HG03045 (cell line): ENCODE data around the gene SGCA.

Source experiments
- ATAC-seq: cut with Tn5 transposase; IDR thresholded peaks from one replicate; pipeline ENCODE4 v1.9.1; 2021; ENCODE audit warnings: mild to moderate bottlenecking, moderate library complexity; ENCODE audit not compliant: unreplicated experiment

The SGCA gene

DNA sequence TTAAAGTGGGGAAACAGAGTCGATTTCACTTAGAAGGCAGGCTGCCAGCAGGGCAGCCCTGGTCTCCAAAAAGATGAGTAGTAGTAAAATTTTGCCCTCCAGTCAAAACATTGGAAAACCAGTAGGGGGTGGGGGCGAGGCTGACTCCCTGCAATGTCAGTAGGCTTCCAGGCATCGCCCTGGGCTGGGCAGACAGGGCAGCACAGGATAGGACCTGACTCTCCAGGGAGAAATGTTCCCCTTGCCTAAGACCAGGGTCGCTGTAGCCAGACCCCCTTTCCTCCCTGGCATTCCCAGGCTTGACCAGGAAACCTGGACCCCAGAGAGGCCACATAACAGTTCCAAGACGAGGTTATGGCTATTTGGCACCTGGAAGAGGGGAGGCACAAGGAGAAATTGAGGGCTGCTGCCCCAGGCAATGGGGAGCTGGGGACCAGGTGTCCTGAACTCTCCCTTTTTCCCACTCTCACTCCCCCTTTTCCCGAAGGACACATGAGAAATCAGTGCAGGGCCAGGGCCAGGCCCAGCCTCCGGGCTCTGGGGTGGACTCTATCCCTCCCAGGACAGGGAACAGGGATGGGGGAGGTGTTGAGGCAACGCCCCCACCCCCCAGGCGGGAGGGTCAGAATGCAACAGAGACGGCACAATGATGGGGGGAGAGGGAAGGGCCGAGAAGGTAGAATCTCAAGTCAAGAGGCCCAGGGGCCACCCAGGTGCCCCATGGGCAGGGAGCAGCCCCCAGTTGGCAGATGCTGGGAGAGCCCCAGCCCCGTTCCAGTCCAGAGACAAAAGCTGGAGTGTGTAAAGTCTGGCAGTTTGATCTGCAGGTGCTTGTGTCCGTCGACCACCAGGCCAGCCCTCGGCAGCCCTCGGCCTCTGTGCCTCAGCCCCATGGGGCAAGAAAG lies 31.3 kb upstream of the SGCA start:
- no peak for ATAC-seq

DNA sequence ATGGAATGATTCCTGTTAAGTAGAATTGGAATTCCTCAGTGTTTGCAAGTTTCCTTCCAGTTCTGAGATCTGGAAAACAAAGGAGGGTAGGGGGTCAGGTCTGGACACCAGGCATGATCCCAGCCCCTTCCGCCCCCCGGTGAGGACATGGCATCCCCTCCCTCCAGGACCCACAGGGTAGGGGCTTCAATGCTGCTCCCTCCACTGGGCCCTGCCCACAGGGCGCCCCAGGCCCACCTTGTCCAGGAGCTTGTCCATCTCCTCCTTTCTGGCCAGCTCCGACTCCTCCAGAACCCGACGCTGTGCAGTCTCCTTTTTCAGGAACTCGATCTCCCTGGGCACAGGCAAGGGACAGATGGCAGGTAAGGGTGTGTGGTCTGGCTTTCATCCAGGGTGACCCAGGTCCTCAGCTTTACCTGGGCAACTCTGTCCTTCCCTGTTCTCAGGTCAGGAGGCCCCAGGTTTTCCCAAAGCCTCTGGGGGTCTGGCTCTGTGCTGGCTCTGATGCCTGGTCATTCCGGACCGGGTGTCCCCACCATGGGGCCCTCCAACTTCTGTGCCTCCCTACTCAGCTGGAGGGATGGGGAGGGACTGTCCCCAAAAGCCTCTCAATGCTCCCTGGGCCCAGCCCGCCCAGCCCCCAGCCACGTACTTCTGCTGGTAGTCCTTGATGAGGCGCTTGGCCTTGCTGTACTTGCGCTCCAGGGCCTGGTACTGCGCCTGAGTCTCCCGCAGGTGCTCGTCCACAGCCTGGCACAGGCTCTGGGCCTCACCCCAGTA lies 30.3 kb upstream of the SGCA start:
- ATAC-seq: no peak

DNA sequence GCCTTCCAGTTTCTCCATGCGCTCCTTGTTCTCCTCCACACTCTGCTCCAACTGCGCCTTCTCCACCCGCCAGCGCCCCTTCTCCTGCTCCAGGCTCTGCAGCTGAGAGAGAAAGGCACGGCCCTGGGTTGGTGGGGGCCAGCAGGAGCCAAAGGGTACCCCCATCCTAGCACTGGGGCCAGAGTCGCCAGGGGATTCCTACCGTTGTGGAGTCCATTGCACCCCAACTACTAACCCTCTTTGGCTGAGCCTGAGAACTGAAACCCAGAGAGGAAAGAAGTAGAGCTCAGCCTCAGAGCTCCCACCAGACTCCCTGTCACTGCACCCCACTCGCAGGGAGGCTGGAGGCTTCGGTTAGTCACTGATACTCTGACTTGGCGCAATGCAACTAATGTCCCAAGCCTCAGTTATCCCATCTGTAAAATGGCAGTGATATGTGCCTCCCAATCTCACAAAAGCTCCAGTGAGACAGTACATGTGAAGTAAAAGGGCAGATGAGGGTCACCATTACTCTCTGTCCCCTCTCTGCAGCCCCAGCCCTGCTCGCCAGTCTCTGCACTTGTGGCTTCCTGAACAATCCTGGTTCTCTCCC lies 29.6 kb upstream of the SGCA start:
- no peak for ATAC-seq

DNA sequence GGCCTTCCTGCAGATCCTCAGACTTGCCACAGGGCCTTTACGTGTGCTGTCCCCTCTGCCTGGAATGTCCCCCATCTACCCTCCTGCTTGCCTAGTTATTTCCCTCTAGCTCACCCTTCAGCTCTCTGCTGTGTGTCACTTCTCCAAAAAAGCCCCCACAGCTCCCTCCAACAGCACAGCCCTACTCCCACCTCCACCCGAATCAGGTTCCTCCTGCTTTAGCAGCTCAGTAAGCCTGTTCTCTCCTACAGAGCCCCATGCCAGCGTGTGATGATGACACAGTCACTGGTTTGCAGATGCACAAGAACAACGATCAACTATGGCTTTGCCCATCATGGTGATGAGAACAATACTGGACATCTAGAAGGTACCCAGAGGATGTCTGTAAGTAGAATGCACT lies 28.8 kb upstream of the SGCA start:
- no peak for ATAC-seq

DNA sequence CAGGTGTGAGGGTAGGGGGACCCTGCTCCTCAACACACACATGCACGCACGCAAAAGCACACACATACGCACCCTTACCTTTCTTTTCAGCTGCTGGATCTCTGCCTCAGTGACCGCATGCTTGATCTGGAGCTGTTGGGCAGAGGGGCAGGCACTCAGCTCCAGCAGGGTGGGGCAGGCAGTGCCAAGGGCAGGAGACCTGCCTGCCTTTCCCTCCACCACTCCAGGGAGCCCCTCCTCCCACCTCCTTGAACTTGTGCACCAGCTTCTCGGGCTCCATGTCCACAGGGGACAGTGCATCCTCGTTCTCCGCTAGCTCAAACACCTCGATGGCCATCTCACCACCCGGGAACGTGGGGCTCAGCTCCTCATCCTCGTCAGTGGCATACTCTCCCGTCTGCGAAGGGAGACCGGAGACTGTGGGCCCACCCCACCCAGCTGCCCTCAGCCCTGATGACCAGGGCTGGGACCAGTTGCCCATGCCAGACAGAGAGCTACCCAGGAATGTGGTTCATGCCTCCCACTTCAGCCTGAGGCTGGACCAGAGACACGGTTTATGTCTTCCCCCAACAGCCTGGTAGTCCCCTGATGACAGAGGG lies 26.5 kb upstream of the SGCA start:
- ATAC-seq: no peak

DNA sequence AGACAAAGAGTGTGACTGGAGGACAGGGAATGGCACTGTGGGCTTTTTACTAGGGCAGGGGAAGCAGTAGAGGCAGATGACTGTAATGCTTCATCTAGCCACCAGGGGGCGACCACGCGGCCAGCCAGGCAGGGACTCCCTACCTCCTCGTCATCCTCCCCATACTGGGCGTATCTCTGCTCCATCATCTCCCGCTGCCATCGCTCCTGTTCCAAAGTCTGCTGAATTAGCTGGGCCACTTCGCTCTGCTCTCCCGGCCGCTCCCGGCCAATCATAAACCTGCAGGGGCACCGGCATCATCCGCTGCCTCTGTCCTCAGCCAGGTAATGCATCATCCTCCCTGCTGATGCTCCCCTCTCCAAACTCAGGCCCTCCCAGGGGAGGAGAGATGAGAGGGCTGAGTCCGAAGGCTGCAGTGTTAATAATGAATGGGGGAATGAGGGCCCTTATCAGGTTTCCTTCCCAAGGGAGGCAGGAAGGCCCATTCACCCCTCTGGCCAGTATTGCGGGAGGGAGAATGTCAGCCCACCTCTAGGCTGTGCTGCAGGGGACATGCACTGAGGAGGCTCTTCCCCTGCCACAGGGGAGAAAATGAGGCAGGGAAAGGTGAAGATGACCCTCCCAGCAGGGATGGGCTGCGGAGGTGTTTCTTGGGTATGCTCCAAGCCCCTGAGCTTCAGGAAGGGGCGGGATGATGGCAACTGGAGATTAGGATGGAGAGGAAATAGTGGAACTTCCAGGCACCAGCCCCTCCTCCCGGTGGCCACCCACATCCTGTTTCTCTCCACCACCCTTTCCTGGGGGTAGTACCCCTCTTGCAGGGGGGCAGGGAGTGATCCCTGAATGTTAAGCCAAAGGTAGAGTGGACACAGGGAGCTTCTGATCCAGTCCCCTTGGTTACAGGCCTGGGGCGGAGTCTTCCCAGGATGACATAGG lies 25.6 kb upstream of the SGCA start:
- peak; percentile 63 for ATAC-seq

DNA sequence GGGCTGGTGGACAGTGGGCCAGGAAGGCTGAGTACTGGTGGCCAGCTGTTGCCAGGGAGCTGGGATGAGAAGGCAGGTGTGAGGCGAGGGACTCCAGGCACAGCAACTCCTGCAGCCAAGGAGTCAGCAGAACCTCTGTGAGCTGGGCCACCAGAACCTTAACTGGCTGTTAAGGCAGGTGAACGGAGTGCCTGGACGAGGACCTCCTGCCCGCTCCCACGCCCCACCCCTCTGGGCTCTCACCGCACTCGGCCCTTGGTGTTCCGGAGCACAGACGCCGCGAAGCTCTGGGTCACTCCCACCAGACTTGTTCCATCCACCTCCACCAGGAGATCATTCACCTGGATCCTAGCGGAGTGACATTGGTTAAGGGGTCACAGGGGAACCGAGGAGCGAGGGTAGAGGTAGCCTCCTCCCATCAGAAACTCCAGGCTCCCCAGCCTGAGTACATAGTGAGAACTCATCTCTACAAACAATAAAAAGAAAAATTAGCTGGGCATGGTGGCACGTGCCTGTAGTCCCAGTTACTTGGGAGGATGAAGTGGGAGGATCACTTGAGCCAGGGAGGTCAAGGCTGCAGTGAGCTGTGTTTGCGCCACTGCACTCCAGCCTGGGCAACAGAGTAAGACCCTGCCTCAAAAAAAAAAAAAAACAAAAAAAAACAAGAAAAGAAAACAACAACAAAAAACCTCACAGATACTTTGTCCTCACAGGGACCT lies 24.6 kb upstream of the SGCA start:
- ATAC-seq: no peak

DNA sequence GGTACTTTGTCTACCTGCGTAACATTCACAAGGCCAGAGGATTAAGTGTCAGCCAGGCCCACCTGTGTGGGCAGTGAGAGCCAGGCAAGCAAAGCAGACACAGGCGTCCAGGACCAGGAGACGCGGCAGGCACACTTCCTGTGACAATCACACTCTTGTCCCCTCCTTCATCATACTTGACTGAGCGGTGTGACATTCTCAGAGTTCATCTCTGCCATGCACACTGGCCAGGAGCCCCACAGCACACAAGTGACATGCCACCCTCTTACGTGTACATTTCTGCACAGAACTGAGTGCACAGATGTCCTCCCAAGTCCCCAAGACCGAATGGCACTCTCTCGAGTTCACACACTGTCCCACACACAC lies 24.1 kb upstream of the SGCA start:
- no peak for ATAC-seq

DNA sequence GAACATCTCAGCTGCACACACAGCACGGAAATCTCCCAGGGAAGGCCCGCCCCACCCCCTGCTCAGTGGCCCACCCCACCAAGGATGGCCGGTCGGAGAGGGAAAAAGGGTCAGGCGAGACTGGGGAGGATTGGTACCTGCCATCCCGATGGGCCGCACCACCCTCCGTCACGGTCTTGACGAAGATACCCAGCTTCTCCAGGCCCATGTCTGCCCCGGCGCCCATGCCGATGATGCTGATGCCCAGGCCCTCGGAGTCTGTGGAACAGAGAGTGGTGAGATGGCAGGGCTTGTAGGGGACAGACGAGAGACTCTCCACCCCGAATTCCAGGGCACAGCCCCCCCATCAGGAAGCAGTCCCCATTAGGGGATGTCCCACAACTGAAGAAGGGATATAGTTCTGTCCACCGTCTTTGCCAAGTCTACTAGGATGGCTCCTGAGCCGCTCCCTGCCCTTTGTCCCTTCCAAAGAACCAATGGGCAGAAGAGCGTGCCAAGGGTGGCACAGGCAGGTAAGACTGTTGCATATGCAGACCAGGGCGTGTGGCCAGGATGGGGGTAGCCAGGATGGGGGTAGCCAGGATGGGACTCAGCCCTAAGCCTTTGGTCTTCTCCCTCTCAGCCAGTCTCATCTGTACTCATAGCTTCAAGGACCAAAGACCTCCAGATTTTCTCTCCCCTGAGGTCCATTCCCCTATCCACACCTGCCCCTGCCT lies 22.2 kb upstream of the SGCA start:
- no peak for ATAC-seq

DNA sequence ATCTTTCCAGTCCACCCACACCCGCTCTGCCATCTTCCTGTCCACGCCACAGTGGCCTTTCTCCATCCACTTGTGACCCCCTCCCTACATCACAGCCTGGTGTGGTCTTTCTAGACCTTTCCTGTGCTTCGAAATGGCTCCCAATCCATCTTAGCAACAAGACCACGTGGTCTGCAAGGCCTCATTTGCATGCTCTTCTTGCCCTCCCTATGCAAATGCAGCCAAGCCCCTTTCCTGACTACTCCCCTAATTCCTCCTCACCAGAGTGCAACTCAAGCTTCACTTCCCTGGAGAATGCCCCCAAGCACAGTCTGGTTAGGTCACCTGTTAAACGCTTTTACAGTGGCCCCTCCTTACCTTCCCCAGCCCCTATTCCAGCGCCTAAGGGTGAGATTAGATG lies 21.4 kb upstream of the SGCA start:
- no peak for ATAC-seq

DNA sequence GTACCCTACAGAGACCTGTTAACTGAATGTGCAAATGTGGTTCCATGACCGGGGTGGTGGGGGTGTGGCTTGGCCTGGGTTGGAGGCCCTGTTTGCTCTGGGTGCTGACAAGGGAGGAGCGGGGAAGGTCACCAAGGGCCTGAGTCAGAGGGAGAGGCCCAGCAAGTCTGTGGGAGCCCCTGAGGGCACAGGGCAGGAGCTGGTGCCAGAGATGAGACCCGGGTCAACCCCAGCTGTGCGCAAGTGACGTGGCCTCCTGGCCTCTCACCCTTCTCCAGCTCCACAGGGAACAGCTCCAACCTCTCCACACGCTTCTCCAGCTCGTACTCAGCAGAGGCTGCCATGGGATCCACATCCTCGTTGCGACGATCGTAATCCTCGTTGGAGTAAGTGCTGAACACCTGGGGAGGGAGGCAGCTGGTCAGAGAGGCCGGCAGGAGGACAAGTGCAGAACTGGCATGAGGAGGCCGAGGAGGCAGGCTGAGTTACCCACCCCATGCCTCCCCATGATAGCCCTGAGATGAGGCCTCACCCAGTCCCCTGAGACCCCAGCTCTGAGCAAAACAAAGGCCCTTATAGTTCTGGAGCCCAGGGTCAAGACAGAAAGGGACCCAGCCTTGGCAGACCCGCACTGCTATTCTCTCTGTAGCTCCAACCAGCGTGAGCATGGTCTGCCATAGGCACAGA lies 20.8 kb upstream of the SGCA start:
- no peak for ATAC-seq

DNA sequence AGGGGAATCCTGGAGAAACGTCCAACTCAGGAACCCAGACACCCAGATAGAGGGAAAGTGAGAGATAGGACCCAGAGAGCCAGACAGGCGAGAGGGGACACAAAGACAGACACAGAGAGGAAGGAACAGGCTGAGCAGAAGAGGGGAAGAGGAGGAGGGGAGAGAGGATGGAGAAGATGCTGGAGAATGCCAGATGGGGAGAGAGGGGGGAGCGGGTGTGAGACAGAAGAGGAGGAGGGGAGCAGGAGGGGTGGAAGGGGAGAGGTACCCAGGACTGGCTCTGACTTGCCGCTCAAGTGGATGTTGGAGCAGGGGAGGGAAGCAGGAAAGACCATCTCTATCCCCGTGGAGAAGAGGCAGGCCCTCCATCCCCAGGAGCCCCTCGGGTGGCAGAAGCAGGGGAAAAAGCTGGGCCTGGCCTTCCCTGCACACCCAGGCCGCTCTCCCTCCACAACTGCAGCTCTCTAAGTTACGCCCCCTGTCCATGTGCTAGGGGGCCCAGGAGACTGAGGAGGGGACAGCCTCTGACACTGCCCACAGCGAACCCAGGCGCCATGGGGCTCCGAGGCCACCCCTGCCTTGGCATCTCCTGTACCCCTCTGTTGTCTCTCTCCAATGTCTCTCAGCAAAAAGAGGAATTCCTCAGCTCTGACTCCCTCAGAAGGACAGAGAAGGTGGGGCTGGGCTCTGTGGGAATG lies 20.1 kb upstream of the SGCA start:
- no peak for ATAC-seq

DNA sequence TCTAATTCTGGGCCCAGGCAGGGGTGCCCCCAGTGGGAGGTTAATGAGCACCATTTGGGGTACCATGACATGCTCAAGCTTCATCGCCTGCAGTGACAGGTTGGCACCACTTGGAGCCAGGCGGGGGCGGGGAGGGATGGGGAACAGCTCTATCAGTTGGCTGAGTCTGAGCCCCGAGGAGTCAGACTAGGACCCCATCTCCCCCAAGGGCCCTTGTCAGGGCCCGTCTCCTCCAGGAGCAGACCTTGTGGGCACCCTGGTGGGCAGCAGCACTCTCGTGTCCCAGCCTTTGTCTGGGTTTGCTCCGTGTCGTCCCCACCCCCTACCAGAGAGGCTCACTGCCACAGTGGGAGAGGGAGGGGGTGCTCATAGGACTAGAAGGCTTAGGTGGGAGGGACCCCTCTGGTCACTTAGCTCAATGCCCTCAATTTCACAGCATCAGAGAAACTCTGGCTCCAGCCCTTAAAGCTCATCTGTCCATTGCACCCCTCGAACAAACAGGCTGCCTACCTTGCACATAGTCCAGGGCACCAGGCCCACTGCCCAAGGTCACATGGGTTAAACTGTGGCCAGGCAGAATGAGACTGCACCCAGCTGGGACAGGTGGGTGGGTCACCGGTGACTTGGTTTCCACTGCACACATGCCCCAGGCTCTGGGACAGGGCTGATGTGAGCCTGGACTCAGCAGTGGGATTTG lies 19.4 kb upstream of the SGCA start:
- no peak for ATAC-seq

DNA sequence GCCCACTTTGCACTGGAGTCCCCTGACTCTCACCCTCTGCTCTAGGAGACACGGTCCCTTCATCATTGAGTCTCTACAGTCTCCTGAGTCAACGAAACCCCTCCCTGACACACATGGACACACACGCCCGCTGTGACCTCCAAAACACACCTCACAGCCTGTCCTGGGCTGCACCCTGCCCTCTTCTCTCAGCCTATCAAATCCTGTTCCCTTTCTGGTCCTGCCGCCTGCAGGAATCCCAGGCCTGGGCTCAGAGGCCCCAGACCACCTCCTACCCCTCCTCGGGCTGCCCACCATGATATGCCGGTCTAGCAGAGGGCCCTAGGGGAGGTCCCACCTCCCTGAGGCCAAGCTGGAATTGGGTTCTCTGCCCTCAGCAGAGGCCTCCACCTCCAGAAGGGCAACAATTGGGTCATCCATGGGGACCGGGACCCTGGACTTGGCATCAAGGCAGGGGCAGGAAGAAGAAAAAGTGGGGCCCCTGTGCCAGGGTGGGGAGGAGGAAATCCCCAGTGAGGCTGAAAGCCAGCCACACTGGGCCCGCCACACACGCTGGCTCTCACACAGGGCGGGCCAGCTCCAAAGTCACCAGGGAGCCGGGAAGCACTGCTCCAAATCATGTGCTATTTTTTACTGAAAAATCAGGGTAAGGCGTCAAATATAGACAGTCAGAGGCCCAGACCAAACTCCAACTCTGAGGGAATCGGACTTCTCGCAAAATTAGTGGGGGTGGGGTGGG lies 18.7 kb upstream of the SGCA start:
- no peak for ATAC-seq

DNA sequence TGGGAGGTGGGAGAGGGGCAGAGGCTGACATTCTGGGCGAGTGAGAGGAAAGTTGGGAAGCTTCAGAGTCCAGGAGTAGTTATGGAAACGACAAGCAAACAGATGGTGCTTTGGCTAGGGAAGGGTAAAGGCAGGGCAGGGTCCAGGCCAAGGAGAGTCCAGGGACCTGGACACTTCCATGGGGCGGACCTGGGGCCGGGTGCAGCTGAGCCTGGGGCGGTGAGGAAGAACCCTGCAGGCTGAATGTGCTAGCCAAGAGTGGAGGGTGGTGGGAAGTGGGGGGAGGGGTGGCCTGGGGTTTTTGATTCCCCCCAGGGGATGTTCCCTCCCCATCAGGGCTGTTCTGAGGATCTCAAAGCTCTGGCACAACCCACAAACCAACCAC lies 18.0 kb upstream of the SGCA start:
- ATAC-seq: no peak

DNA sequence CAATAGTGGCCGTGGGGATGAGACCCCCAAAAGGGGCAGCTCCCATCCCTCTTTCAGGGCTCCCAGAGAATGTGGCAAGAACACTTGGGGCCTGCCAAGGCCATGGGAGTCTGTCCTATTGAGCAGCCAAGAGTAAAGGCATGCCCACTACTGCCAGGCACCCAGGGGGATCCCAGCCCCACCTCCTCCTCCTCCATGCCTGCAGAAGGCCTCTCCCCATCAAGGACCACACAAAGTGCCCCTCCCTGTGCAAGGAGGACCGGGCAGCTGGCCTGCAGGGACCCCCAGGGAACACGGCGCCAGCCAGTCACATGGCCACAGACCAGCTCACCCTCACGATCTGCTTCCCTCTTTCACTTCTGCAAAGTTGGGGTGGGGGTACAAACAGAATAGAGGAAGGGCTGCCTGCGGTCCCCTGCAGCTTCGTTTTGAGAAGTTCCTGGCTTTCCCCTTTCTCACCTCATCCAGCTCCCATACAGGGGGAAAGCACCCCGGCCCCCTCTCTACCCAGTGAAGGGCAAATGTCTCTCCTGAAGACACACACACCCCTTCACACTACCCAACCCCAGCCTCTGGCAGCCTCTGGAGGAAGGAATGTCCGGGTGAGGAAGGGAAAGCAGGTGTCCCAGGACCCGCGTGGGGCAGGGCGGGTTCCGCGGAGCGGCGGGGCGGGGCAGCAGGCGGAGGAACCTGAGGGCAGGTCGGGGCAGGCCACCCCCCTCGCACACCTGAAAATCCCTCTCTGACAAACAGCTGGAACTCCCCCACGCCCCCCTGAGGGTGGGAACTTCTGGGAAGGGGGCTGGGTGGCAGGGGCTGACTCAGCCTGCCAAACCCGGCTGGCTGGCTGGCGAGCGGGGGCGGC lies 17.3 kb upstream of the SGCA start:
- ATAC-seq: peak; percentile 34
